22Rv1 (cell line): Measurements from ENCODE around the gene GBA2.

ENCODE experiments used
- CTCF ChIP-seq: fragments of 450-650 bp; IDR thresholded peaks from 2 replicates; pipeline ENCODE4 v1.5.1; 2017; ENCODE audit warnings: mild to moderate bottlenecking
- ZFX ChIP-seq: fragments of 450-650 bp; IDR thresholded peaks from 2 replicates; pipeline ENCODE4 v1.6.1; 2017; ENCODE audit warnings: antibody characterized with exemption, borderline replicate concordance

- TF ChIP-seq CTCF (no peak), ZFX (no peak)
Observed at GRCh38 chr9:35687972-35688557, 61.0 kb downstream of the GBA2 start.
